22Rv1 (cell line): ENCODE data around the gene GUCY2D.
A peak's percentile ranks its signal among the peaks of the same experiment; 100 is the strongest.

Source experiments
- H3K27ac ChIP-seq: fragments of 450-650 bp; 2 replicates; pipeline ENCODE4 v1.5.1; 2017
- CTCF ChIP-seq: fragments of 450-650 bp; IDR thresholded peaks from 2 replicates; pipeline ENCODE4 v1.5.1; 2017; ENCODE audit warnings: mild to moderate bottlenecking
- ZFX ChIP-seq: fragments of 450-650 bp; IDR thresholded peaks from 2 replicates; pipeline ENCODE4 v1.6.1; 2017; ENCODE audit warnings: antibody characterized with exemption, borderline replicate concordance

The GUCY2D gene

GRCh38 chr17:8025176-8025911 is 22.9 kb downstream of the GUCY2D start:
- TF ChIP-seq ZFX (no peak), CTCF (no peak)
- no peak overlapping the region for H3K27ac ChIP-seq

DNA sequence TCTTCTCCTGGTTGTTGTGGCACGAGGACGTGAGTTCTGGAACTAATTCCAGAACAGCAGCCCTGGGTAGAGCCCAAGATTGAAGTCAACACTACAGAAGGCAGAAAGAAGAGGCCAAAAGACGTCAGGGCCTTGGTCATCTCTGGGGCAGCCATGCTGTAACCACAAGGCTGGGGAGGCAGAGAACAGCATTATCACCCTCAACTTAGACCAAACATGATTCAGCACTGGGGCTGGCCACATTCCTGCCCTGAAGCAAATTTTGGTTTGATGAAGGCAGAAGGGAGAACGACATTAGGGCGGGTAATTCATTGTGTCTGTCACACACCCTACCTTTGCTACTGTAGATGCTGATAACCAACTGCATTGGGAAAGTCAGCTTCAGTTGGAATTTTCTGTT is 26.7 kb downstream of the GUCY2D start:
- TF ChIP-seq ZFX: no peak
- no peak for TF ChIP-seq CTCF

GRCh38 chr17:8031261-8031661 is 28.8 kb downstream of the GUCY2D start:
- H3K27ac ChIP-seq: peak overlapping the region; percentile 84
- TF ChIP-seq ZFX: no peak

More for the DNA sequence above, 26.7 kb downstream of the GUCY2D start:
- H3K27ac ChIP-seq: no peak overlapping the region

- peak overlapping the region; percentile 84 for H3K27ac ChIP-seq
- TF ChIP-seq CTCF (no peak), ZFX (no peak)
Observed at GRCh38 chr17:8031950-8032349, 29.5 kb downstream of the GUCY2D start.

GRCh38 chr17:8032442-8032841 is 30.0 kb downstream of the GUCY2D start:
- H3K27ac ChIP-seq: peak overlapping the region; percentile 84
- TF ChIP-seq ZFX (no peak), CTCF (no peak)

DNA sequence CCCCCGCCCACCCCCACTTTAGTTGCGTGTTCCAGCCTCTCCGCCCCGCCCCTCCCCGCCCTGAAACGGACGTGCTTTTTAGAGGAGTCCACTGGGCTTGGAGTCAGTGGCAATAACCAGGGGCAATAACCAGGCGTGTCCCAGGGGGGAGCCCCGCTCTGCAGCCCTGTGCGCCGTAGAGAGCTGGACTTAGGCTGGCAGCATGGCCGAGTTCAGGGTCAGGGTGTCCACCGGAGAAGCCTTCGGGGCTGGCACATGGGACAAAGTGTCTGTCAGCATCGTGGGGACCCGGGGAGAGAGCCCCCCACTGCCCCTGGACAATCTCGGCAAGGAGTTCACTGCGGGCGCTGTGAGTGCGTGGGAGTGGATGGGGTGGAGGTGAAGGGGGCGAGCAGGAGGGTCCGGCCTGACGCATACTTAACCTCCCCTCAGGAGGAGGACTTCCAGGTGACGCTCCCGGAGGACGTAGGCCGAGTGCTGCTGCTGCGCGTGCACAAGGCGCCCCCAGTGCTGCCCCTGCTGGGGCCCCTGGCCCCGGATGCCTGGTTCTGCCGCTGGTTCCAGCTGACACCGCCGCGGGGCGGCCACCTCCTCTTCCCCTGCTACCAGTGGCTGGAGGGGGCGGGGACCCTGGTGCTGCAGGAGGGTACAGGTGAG is 36.7 kb downstream of the GUCY2D start, which contains the start of gene ALOX15B:
Gene ALOX15B (plus strand): TSS at position 106 of the 657 bp plus-strand sequence. CDS start 97 bp downstream, at position 203.
- no peak within 1 kb of the TSS for H3K27ac ChIP-seq
- TF ChIP-seq CTCF: no peak
- no peak for TF ChIP-seq ZFX

DNA sequence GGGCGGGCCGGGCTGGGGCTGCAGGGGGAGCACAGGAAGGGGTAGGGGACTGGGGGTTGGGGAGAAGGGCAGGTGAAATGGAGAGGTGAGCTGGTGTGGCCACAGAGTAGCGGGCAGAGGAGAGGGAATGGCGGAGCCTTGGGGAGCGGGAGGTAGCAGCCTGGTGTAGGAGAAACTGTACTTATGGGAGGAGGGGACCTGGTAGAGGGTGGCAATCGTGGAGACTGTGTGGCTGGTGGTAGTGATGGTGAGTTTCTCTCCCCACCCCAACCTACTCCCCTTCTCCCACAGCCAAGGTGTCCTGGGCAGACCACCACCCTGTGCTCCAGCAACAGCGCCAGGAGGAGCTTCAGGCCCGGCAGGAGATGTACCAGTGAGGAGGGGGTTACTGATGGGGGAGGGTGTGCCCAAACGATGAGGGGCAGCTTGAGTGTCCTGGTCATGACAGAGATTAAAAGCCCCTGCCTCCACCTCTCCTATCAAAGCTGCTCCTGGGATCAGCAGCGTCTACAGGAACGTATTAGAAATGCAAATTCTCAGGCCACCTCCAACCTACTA is 37.3 kb downstream of the GUCY2D start:
- TF ChIP-seq CTCF (no peak), ZFX (no peak)

More for the DNA sequence above, 37.3 kb downstream of the GUCY2D start:
- H3K27ac ChIP-seq: no peak overlapping the region; the same call in 1 of the 2 replicates
